ENCODE results near the gene AGAP1.

The AGAP1 gene

DNA sequence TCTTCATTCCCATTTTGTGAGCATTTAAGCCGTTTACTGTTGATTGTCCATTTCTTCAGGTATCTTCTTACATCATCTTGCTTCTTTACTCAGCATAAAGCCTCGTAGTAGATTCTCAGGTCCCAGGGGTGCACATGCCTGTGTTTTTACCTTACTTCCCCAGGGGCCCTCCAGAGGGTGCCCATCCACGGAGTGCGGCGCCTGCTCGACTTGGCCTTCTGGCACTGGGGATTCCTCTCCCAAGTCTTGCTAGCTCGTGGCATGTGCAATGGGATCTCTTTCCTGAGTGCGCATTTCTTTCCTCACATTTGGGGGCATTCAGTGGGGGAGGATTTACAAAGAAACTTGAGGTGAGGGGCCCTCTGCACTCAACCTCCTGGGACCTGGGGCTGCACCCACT lies 148.1 kb downstream of the AGAP1 start:
- DNase-seq: no peak

DNA sequence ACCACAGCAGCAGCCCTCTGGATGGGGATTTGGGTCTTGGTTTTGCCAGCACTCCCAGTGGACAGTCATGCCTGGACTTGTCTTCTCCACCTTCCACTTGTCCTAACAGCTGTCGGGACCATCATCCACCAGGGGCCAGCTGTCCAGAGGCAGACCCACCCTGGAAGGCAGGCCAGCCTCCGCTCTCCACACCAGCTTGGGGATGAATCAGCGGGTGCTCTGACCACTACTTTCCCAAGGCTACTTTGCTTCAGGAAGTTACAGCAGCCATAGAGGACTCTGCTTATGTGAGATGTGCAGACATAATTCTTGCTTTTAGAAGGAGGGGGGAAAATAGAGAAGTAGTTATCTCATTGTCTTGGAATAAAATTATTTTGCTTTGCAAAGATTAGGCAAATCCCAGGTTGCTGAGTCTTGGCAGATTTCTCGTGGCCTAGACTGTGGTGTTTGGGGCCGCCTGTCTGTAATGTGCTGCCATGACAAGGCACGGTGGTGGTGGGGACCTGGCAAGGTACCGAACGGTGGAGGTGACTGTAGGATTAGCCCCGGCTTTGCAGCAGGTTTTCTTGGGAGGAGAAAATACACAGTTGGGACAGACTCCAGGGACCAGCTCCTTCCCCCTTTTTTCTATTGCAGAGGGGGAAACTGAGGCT lies 148.7 kb downstream of the AGAP1 start:
- DNase-seq: no peak

DNA sequence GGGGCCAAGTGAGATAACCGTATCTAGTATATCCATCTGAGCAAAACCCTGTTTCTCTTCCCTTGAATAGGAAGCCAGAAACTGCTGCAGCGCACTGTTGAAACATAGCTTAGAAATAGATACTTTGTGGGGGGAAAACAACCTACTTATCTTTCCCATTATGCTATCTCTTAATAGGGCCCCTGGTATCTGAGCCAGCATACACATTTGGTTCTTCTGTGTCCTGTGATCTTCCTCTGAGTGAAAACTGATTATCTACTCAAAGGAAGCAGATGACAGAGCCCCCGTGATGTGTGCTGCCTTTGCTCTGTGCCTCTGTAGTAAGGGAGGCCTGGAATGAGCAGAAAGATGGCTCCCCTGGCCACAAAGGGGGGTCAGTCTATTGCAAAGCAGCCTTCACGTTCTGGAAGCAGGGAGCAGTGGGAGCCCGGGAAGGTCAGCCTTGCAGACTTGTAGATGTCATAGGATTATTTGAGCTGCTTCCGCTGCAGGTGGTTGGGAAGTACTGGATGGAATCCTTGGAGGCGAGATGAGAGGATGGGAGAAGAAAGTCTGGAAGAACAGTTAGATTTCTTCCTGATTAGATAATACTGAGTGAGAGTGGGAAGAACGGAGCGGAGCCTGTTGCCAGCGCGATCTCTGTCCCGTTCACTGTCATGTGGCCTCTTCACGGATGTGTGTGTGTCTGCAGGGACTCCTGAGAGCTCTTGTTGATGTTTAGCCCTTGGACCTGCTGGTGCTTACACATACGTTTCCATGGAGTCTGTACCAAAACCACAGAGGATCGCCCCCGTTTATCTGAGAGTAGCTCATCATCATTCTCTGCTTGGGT lies 150.1 kb downstream of the AGAP1 start:
- DNase-seq: no peak

GRCh38 chr2:235647264-235647663 lies 153.4 kb downstream of the AGAP1 start:
- no peak for DNase-seq

DNA sequence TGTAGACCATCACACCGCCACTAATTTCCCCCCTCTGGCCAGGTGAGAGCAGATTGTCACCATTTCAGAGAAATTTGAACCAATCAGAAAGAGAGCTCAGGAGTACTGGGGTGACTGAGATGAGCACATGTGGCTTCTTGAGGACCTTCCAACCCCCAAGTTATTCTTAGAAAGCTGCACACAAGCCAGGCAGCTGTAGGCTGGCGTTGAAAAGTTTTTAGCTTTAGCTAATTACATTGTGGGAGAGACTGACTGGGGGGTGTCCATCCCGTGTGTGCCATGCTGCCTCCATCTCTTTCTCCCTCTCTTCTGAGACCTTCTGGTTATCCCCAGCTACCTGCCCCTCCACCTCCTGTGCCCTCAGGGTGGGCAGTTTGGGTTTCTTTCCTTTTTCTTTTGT lies 154.0 kb downstream of the AGAP1 start:
- no peak for DNase-seq

DNA sequence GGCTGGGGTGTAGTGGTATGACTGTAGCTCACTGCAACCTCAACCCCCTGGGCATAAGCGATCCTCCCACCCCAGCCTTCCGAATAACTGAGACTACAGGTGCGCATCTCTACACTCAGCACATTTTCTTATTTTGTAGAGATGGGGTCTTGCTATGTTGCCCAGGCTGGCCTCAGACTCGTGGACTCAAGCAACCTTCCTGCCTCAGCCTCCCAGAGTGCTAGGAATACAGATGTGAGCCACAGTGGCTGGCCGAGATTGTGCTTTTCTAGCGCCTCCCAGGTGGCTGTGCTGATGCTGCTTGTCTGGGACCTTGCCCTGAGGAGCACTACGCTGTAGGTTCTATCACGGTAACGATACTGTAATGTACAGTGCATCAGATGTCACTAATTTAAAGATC lies 155.6 kb downstream of the AGAP1 start:
- DNase-seq: no peak

DNA sequence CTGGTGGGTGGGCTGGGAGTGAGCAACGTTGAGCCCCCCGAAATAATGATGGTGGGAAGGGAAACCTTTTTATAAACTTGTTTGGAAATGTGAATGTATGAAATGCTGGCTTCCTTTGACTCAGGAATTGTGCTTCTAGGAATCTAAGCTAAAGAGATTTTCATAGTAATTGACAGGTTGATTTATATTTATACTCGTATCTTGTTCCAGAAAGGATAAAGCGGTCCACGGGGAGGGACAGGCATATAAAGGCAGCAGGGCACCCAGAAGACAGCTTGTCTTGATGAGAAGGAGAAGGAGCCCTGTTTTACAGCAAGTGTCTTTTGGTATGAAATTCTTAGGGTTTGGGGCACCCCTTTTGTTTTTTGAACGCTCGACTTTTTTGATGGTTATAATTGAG lies 157.8 kb downstream of the AGAP1 start:
- DNase-seq: no peak

GRCh38 chr2:235654103-235654813 lies 160.4 kb downstream of the AGAP1 start:
- DNase-seq: no peak

DNA sequence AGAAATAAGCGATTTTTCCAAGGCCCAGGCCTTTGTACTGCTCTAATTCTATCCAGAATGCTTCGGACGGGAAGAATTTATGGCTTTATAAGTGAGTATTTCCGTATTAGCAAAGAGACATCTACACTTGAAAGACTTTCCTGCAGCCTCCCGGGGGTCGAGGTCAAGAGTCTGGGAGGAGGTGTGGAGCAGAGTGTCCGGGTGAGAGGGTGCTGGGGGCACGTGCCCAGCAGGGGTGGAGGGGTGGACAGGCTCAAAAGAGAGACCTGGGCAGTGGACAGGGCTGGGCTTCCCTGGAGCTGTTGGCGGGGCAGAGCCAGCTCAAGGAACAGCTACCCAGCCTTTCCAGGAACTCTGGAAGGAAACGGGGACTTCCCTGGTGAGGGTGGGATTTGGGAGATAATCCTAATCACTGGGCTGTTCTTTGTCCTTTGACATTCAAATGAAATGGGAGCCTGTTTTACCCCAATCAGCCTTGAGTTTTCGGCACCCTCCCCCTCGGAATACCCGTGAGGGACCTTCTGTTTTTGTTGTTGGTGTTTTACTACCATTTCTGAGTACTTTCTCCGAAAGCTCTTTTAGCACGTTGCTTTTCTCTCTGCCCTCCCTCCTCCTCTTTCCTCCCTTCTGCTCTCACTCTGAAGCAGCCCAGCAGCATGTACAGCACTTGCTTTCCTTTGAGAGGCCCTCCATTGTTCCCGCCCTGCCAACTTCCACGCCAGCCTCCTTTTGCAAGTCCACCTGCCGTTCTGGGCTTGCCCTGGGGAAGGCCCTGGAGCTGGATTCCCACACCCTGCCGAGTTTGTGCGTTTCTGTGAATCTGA lies 164.7 kb downstream of the AGAP1 start:
- DNase-seq: no peak

GRCh38 chr2:235659767-235660322 lies 166.0 kb downstream of the AGAP1 start:
- DNase-seq: no peak

GRCh38 chr2:235660484-235661082 lies 166.7 kb downstream of the AGAP1 start:
- no peak for DNase-seq

DNA sequence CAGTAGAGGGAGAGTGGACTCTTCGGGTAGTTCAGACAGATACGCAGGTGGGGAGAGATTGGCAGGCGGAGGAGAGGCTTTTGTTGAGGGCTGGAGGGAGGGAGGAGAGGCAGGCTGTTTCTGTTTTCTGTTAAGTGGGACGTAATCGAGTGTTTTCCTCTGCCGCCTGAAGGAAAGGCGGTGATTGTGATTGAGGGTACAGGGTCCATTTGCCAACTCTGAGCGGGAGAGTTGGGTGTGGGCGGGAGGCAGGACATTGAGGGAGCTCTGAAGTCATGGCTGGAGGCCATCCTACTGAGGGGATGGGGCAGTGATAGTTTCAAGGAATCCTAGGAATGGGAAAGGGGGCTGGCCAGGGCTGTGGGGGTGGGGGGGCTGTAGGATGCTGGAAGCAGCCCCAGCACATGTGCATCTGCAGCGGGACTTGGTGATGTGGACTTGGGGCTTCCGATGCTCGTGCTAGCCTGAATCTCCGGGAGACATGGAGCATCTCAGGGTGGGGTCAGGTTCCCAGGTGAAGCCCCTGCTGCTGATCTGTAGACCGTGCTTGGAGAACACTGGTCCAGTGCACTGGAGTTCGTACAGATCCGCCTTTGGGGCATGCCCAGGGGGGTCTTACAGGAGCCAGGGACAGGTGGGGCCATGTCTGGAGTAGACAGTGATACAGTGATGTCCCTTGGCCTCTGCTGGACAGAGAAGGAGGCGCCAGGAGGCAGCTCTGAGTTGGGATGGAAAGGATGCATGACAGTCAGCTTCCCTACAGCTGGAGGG lies 167.5 kb downstream of the AGAP1 start:
- no peak for DNase-seq

GRCh38 chr2:235661952-235662351 lies 168.1 kb downstream of the AGAP1 start:
- no peak for DNase-seq

GRCh38 chr2:235663875-235664274 lies 170.0 kb downstream of the AGAP1 start:
- no peak for DNase-seq

DNA sequence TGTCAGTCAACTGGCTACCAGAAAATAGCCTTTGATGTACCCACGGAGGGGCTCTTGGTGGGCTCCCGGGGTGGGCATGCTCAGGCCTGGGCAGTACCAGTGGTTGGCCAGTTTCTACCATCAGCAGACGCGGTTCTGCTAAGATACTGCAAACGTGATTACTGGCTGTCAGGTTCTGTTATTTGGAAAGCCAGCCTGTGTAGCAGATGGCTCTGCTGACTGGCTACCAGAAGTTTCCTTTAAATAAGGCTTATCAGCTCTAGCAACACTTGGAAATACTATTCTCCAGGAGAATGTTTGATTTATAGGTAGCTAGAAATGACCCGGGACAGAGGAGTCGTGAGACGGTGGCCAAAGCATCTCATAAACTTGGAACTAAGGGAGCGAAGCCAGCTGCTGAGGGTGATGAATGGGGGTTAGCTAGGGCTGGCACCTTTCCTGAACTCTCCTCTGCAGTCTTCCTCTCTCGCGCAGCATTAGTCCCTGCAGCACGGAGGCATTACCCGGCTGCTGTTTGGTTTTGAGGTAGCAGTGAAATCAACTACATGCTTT lies 171.9 kb downstream of the AGAP1 start:
- no peak for DNase-seq

DNA sequence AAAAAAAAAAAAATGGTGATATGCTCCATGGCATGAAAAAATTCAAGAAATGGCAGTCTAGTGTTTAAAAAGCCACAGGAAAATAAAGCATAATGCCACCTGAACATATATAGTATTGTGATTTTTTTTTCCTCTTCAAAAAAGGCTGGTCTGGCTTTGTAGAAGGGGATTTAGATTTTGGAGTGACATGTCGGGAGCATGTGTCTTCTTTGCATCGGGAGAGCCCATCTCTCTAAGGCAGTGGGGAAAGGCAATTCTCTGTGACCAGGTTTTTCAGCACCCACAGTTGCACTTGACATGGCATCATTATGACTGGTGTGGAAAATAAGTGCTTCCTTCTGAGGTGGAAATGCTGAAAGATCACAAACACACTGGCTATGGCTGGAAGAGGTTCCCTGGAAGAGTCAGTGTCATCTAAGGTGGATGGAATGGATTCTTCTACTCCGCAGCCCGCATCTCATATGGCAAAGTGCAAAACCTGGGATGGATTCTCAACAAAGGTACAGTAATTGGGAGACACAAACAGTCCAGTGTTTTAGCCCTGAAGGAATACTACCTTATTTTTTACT lies 172.5 kb downstream of the AGAP1 start:
- DNase-seq: no peak

DNA sequence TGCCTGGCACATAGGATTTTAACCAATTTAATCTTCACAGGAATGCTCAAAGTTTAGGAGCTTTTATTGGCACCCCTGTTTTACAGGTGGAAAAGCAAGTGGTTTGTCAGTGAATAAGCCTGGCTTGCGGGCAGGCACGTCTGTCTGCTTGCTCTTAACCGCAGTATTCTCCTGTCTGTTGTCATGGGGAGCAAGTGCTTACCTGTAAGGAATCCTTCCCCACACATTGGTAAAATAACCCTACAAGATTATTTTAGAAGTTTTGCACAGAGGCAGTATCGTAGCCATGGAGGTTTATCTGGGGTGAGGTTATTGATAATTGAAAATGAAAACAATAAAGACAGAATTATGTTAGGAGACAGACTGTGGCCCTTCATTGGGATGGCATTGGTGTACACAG lies 174.9 kb downstream of the AGAP1 start:
- DNase-seq: no peak

DNA sequence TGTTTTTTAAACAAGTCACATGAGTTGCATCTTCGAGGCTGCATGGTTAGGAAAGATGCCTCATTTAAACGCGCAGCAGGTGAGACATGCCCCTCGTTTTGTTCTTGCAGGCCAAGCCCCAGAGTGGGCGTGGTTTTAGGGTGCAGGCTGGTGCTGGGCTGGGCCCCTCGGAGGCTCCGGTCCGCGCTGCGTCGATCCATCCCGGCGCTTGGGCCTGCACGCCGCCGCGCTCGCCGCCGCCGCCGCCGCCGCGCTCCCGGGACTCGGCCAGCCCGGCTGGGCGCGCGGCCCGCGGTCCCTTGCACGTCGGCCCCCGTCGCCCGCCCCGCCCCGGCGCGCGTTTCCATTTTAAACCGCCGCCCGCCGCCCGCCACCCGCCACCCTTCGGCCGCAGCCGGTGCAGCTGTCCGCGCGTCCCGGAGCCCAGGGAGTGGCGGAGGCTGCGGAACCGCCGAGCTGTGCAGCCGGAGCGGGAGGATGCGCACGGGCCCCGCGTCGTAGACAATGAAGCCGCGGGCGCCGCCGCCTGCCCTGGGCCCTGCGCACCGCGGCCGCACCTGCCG lies 175.5 kb downstream of the AGAP1 start:
- DNase-seq: peak; percentile 34

GRCh38 chr2:235669983-235670962 lies 176.4 kb downstream of the AGAP1 start:
- no peak for DNase-seq

Measured in activated CD4-positive, alpha-beta T cell treated with anti-CD3 and anti-CD28 coated beads, Interleukin-10, Interleukin-2, amounts not matched to agents 100 ng/mL and 50 ng/mL, durations not matched to agents 16 hours and 8 hours (primary cell).